T-helper 1 cell treated with Interleukin-12 subunit alpha and Interleukin-12 subunit beta and Interleukin-4 antibody, amounts not matched to agents 30 ng/mL and 1 ng/mL, for 36 hours (primary cell): ENCODE results near the gene LGALS4. TPM values are rescaled to one million over a fixed set of nuclear protein-coding genes. Genes with fewer than 3 reads are reported as not detected.
"Not testable (repeated sequence)": the region's sequence is repeated elsewhere in the genome, so short reads cannot be mapped to it uniquely, and the experiment has no call there.

Experiments
- intact Hi-C: fragments of 100-400 bp; cut with micrococcal nuclease; formaldehyde crosslinking; loops from one replicate; pipeline ENCODE4 v1.15.1; 2024
- total RNA-seq: library from RNA; stranded (reverse); gene quantifications from 2 replicates; pipeline ENCODE4 v1.2.3, GENCODE V29; 2022

The LGALS4 gene
- total RNA-seq, 1 donor from 2014 or later: 1.8 TPM

DNA sequence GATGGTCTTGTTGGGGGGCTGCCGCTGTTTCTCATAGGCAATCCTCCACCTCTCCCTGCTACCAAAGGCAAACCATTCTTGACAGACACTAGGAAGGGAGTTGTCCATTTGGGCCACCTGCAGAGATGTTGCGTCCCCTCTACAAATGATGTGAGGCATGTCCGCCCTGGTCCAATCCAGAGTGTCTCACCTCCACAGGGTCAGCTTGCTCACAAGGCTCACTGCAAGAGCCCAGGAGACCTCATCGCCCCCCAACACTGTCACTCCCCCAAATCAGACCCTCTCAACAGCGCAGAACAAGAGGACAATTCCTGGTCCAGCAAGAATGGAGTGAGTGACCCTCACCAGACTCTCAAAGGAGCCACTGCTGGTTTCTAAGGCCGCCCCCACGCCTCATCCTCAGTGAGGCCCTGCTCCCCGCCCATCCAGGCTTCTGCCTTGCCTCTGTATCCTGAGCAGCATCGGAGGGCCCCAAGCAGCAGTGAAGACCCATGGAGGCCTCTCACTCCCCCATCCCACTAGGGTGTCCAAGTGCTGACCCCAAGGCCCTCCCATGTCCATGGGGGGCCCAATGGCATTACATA is 30.5 kb upstream of the LGALS4 start:
- intact Hi-C loops: loop anchor here (2.0 kb wide), 2 partner anchors 74 to 440 kb away; partner anchors contain the start of gene FAM98C

- intact Hi-C loops: loop anchor here (1.0 to 2.0 kb wide), 3 partner anchors 11 to 440 kb away; partner anchors contain the start of genes ECH1 and FAM98C
Measured at GRCh38 chr19:38842439-38843174, 29.9 kb upstream of the LGALS4 start.

- intact Hi-C loops: loop anchor here (1.0 to 2.0 kb wide), 3 partner anchors 11 to 439 kb away; partner anchors contain the start of genes ECH1 and FAM98C
Measured at GRCh38 chr19:38841787-38842438, 29.2 kb upstream of the LGALS4 start.

DNA sequence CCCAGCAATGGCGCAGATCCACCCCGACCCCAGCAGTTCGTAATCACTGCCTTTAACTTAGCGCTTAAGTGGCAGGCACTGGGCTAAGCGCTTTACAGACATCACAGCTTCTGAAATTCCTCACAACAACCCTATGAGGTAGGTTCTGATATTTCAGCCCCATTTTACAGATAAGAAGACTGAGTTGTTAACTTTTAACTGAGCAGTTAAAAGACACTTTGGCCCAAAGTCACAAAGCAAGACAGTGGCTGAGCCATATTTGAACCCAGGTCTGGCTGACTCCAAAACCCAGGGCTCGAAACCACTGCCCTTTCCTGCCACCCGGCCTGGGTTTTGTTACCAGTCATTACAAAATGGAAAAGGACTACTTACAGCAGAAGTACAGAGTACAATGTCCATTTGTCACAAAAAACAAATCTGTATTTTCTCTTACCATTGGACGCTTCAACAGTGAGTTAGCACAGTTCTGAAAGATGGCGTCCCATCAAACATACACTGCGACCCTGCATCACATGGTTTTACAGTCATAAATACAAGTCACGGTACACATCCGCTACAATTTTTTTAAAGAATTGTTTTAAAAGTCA is 28.5 kb upstream of the LGALS4 start:
- intact Hi-C loops: no loop called here

DNA sequence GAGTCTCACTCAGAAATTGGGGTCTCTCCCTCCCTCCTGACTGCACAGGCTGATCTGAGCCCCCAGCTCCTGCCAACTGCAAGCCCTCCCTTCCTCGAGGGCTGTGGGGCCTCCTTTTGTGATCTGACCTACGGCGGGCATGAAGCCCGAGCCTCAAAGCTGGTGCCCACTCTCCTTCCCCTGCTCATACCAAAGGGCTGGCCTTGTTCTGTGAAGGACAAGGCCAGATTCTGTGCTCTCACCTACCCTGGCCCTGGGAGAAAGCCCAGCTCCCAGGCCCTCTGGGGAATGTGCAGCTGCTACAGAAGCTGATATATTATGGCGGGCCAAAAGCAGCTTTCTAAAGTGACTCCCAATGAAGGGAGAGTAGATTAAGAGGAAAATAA is 27.8 kb upstream of the LGALS4 start:
- intact Hi-C loops: no loop called here

- intact Hi-C loops: no loop called here
Measured at GRCh38 chr19:38839816-38840582, 27.3 kb upstream of the LGALS4 start.

GRCh38 chr19:38838986-38839761 is 26.4 kb upstream of the LGALS4 start:
- intact Hi-C loops: no loop called here

GRCh38 chr19:38838208-38838985 is 25.7 kb upstream of the LGALS4 start:
- intact Hi-C loops: no loop called here

- intact Hi-C loops: no loop called here
Measured at GRCh38 chr19:38837656-38838121, 24.9 kb upstream of the LGALS4 start.

DNA sequence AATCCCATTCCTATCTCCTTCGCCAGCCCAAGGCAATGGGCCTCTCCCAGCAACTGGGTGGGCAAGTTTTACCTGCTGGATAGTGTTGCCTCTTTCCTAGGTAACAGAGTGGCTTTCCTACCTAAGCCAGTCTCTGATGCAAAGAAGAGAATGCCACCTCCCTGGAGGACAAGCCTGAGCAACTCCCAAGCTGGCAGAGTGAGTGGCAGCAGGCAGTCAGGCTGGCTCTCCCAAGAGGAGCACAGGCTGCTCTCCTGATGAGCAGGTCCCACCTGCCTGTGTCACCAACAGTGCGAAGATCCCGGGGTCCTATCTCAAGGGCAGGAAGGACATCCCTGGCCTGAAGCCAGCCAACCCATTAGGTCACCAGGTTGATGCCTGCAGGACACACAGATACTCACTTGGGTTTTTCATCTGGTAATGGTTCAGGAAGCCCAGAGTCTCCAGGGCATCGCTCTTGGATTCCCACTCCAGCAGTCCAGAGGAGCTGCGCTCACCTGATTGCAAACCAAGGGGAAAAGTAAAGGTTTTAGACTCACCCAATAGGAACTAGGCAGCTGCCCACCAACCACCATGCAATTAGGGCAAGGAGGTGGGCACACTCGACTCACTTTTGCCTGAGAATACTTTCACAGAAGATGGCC is 24.4 kb upstream of the LGALS4 start:
- intact Hi-C loops: no loop called here

GRCh38 chr19:38836159-38836982 is 23.6 kb upstream of the LGALS4 start:
- intact Hi-C loops: no loop called here

DNA sequence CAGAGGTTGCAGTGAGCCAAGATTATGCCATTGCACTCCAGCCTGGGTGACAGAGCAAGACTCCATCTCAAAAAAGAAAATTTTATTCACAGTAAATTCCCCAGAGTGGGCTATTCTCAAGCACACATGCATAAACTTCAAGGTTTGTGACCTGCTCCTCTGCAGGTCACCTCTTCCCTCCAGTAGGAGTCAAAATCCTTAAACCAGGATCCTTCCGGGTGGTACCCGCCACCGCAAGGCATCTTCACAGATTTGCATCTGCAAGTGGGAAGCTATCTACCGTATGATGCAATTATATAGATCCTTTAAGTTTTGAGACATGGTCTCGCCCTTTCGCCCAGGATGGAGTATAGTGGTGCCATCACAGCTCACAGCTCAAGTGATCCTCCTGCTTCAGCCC is 21.8 kb upstream of the LGALS4 start:
- intact Hi-C loops: loop anchor here (5.0 kb wide), 3 partner anchors 67 to 447 kb away; partner anchors contain the start of genes GGN and SPRED3

DNA sequence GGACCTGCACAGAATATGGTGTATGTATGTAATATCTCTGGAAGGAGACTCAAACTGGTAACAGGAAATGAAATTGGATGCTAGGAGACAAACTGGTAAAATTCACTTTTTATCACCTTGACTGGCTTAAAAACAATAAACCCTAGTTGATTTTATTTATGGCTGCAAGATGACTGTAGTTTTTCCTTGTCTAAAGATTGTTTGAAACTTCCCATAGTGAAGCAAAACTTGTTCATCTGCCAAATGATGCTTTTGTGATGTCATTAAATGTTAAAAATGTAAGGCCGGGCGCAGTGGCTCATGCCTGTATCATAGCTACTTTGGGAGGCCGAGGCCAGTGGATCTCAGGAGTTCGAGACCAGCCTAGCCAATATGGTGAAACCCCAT is 21.4 kb upstream of the LGALS4 start:
- intact Hi-C loops: loop anchor here (5.0 kb wide), 3 partner anchors 67 to 447 kb away; partner anchors contain the start of genes GGN and SPRED3

DNA sequence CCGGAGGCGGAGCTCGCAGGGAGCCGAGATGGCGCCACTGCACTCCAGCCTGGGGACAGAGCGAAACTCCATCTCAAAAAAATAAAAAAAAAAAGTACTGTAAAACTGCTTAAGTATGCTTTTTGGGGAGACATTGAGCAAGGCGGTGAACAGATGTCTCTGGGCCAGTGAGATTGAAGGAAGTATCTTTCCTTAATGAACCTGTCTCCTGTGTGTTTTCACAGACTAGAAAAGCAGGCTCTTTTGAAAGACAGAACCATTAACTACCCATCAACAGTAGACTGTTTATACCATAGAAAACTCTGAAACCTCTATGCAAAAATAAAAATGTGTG is 20.3 kb upstream of the LGALS4 start:
- intact Hi-C loops: loop anchor here (5.0 kb wide), 3 partner anchors 66 to 446 kb away; partner anchors contain the start of genes GGN and SPRED3

GRCh38 chr19:38831142-38831605 is 18.4 kb upstream of the LGALS4 start:
- intact Hi-C loops: loop anchor here (1.0 to 5.0 kb wide), 15 partner anchors 11 to 444 kb away; partner anchors contain the start of genes ACTN4, EIF3K, FAM98C and GGN

DNA sequence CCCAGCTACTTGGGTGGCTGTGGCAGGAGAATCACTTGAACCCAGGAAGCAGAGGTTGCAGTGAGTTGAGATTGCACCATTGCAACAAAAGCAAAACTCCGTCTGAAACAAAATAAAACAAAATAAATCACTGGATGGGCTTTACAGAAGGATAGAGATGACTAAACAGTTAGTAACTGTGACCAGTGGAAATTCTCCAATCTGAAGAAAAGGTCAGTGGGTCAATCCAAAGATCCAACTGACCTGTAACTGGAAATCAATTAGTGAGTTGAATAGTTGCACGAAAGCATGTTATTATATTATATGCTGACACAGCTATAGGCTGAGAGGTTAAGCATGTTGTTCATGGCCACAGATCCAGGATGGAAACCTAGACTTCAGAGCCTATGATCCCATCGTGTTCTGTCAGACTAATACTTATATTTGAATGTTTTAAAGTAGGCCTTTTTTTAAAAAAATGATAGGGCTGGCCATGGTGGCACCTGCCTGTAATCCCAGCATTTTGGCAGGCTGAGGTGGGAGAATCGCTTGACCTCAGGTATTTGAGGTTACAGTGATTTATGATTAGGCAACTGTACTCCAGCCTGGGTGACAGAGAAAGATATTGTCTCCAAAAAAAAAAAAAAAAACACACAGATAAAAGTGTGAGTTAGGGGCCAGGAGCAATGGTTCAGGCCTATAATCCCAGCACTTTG is 17.4 kb upstream of the LGALS4 start:
- intact Hi-C loops: loop anchor here (2.0 to 5.0 kb wide), 4 partner anchors 37 to 443 kb away; partner anchors contain the start of genes GGN and SPRED3

DNA sequence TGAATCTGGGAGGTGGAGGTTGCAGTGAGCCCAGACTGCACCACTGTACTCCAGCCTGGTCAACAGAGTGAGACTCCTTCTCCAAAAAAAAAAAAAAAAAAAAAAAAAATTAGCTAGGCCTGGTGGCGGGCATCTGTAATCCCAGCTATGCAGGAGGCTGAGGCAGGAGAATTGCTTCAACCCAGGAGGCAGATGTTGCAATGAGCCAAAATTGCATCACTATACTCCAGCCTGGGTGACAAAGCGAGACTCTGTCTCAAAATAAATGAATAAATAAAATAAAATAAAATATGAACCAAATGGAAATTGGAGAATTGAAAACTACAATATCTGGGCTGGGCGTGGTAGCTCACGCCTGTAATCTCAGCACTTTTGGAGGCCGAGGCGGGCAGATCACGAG is 16.5 kb upstream of the LGALS4 start:
- intact Hi-C loops: not testable (repeated sequence)
